Upper lobe of left lung (tissue), 4 donors: Measurements from ENCODE around the gene DLEC1.

Experiments
- CTCF ChIP-seq, 6 experiments: fragments of 450-650 bp in 4 of 6; fragments of 200-600 bp in 2 of 6; sonication (generic) in 2 of 6; IDR thresholded peaks; one replicate each; pipeline ENCODE4 v1.5.1; 2016 to 2019; ENCODE audit warnings: antibody characterized with exemption in 6 of 6
- POLR2A ChIP-seq, 4 donors: fragments of 450-650 bp; IDR thresholded peaks; one replicate each; pipeline ENCODE4 v1.5.1; 2016 to 2017; ENCODE audit warnings: antibody characterized with exemption in 4 of 4, mild to moderate bottlenecking in 2 of 4
- POLR2AphosphoS5 ChIP-seq, 2 donors: sonication (generic); formaldehyde crosslinking; IDR thresholded peaks; one replicate each; pipeline ENCODE4 v1.5.1; 2017; ENCODE audit warnings: antibody characterized with exemption in 2 of 2

GRCh38 chr3:38129058-38129457, 90.0 kb downstream of the DLEC1 start:
- no peak for TF ChIP-seq CTCF (IDR thresholded peaks at IDR 0.05)
- TF ChIP-seq POLR2A (IDR thresholded peaks at IDR 0.05) = no peak
- TF ChIP-seq POLR2AphosphoS5 (IDR thresholded peaks at IDR 0.05) = no peak
